Measurements from ENCODE around the gene CHIT1.

CHIT1 gene

DNA sequence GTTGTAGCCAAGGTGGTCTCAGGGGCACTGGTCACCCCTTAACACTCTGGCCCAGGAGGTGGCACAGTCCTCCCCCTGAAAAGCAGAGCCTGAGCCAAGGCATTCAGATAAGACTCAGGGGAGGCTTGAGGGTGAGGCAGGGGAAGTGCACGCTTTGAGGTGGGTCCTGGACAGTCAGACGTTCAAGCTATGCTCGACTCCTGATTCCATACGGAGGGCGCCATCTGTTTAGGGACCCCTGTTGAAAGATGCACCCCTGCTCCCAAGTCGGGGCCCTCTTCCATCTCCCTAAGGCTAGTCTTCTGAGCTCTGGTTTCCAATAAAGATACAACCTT lies 30.0 kb downstream of the CHIT1 start:
- no peak overlapping the region for H3K27ac ChIP-seq
- TF ChIP-seq, protein P1, sequence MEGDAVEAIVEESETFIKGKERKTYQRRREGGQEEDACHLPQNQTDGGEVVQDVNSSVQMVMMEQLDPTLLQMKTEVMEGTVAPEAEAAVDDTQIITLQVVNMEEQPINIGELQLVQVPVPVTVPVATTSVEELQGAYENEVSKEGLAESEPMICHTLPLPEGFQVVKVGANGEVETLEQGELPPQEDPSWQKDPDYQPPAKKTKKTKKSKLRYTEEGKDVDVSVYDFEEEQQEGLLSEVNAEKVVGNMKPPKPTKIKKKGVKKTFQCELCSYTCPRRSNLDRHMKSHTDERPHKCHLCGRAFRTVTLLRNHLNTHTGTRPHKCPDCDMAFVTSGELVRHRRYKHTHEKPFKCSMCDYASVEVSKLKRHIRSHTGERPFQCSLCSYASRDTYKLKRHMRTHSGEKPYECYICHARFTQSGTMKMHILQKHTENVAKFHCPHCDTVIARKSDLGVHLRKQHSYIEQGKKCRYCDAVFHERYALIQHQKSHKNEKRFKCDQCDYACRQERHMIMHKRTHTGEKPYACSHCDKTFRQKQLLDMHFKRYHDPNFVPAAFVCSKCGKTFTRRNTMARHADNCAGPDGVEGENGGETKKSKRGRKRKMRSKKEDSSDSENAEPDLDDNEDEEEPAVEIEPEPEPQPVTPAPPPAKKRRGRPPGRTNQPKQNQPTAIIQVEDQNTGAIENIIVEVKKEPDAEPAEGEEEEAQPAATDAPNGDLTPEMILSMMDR (conservative IDR thresholded peaks at IDR 0.05), result no peak
- no peak for TF ChIP-seq ZFX (IDR thresholded peaks at IDR 0.05)

GRCh38 chr1:203199002-203199401 lies 30.5 kb downstream of the CHIT1 start:
- H3K27ac ChIP-seq, result no peak overlapping the region
- no peak for TF ChIP-seq ZFX (IDR thresholded peaks at IDR 0.05)
- TF ChIP-seq, protein P1 (conservative IDR thresholded peaks at IDR 0.05), result no peak

DNA sequence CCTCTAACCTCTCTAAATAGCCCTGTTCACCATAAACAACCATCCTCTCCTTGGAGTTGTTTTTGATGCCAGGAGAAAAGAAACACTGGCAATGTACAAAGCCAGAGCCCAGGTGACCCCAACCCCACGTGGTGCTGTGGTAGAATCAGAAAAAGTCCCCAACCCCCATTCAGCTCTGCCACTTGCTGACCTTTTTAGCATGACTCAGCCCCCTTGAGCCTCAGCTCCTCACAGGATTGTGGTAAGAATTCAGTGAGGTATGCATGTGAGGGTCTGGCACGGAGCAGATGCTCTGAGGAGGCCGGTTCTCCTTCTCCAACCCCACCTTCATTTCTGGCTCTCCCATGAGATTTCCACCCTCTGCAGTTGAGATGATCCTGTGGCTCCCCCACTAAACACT lies 31.8 kb downstream of the CHIT1 start:
- no peak for TF ChIP-seq ZFX (IDR thresholded peaks at IDR 0.05)
- TF ChIP-seq, protein P1 (conservative IDR thresholded peaks at IDR 0.05), result no peak
- H3K27ac ChIP-seq, result no peak overlapping the region

- no peak overlapping the region for H3K27ac ChIP-seq
Measured at GRCh38 chr1:203196371-203196770, 33.1 kb downstream of the CHIT1 start.

GRCh38 chr1:203190949-203191348 lies 38.5 kb downstream of the CHIT1 start:
- no peak for TF ChIP-seq ZFX (IDR thresholded peaks at IDR 0.05)
- TF ChIP-seq, protein P1 (conservative IDR thresholded peaks at IDR 0.05), result no peak

More at GRCh38 chr1:203196371-203196770, 33.1 kb downstream of the CHIT1 start:
- TF ChIP-seq ZFX (IDR thresholded peaks at IDR 0.05), result no peak
- TF ChIP-seq, protein P1 (conservative IDR thresholded peaks at IDR 0.05), result no peak

GRCh38 chr1:203189951-203190352 lies 39.5 kb downstream of the CHIT1 start:
- no peak for TF ChIP-seq ZFX (IDR thresholded peaks at IDR 0.05)
- TF ChIP-seq, protein P1 (conservative IDR thresholded peaks at IDR 0.05), result no peak
- H3K27ac ChIP-seq, result no peak overlapping the region

More at GRCh38 chr1:203190949-203191348, 38.5 kb downstream of the CHIT1 start:
- no peak overlapping the region for H3K27ac ChIP-seq

DNA sequence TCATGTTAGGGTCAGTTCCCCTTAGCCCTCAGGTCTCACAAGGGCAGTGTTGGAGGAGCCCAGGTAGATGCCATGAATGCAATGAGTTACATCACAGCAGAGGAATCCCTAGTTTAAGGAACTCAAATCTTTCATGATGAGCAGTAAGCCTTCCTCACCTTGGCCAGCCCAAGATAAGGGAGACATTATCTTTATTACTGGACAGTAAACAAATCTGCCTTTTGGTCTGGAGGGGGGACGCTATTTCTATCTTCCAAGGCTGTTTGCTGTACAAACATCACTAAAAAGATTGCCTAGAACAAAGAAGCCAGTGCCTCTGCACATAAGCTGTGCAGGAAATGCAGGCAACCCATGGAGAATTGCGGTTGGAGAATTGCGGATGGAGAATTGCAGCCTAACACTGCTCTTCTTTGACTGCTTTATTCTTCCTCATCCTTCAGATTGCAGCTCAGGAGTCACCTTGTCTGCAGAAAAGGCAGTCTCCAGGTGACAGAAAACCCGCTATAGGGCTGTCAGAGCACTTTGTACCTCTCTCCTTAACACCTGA lies 40.7 kb downstream of the CHIT1 start:
- H3K27ac ChIP-seq, result no peak overlapping the region
- TF ChIP-seq ZFX (IDR thresholded peaks at IDR 0.05), result no peak
- TF ChIP-seq, protein P1 (conservative IDR thresholded peaks at IDR 0.05), result no peak

Data from C4-2B (cell line).